ENCODE results near the gene PINK1. TPM values are rescaled to one million over a fixed set of nuclear protein-coding genes. Genes with fewer than 3 reads are reported as not detected.

PINK1 gene
- total RNA-seq, 2 donors from 2014 or later: 9.6 to 9.8 TPM

- Mint-ChIP-seq H3K27ac (no peak overlapping the region), H3K27me3 (no peaks in the 10 kb centered on the region), H3K4me1 (peaks cover 17% of the 10 kb centered on the region), H3K36me3 (ENCODE audit: low read depth) (peaks cover 3% of the 10 kb centered on the region), H3K4me3 (no peak overlapping the region)
- DNase-seq (peak in 2 of 3 donors; percentile 33 to 42), ATAC-seq (peak; percentile 78)
- no peaks in the 10 kb centered on the region for H3K9me3 ChIP-seq (ENCODE audit: control insufficient read depth, low read length, poor library complexity, severe bottlenecking)
Observed at GRCh38 chr1:20640183-20640597, 6.9 kb downstream of the PINK1 start.

- Mint-ChIP-seq H3K4me3 (no peak overlapping the region), H3K27ac (no peak overlapping the region), H3K27me3 (no peaks in the 10 kb centered on the region), H3K4me1 (peaks cover 11% of the 10 kb centered on the region), H3K36me3 (ENCODE audit: low read depth) (peaks cover 3% of the 10 kb centered on the region)
- DNase-seq (no peak), ATAC-seq (no peak)
- H3K9me3 ChIP-seq (ENCODE audit: control insufficient read depth, low read length, poor library complexity, severe bottlenecking): no peaks in the 10 kb centered on the region
Observed at GRCh38 chr1:20641975-20642374, 8.7 kb downstream of the PINK1 start.

GRCh38 chr1:20643080-20643479 is 9.8 kb downstream of the PINK1 start:
- H3K4me3 Mint-ChIP-seq: peak overlapping the region; percentile 33
- ATAC-seq: no peak

DNA sequence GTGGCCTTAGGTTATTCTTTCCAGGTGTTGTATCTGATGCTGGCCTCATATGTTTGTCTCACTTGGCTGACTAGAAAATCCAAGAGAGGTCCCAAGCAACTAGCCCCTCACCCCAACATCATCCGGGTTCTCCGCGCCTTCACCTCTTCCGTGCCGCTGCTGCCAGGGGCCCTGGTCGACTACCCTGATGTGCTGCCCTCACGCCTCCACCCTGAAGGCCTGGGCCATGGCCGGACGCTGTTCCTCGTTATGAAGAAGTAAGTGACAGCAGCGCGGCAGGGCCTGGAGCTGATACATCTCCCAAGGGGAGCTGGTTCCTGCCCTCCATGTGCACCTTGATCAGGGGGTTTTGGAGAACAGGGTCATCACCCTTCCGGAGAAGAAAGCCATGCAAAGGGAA is 11.2 kb downstream of the PINK1 start:
- no peak overlapping the region for H3K4me3 Mint-ChIP-seq
- no peak for ATAC-seq
- peaks cover 6% of the 10 kb centered on the region for H3K4me1 Mint-ChIP-seq
- H3K9me3 ChIP-seq (ENCODE audit: control insufficient read depth, low read length, poor library complexity, severe bottlenecking): no peaks in the 10 kb centered on the region
- H3K36me3 Mint-ChIP-seq (ENCODE audit: low read depth): peaks cover 4% of the 10 kb centered on the region
- DNase-seq: no peak
- H3K27ac Mint-ChIP-seq: no peak overlapping the region
- H3K27me3 Mint-ChIP-seq: no peaks in the 10 kb centered on the region

More at GRCh38 chr1:20643080-20643479, 9.8 kb downstream of the PINK1 start:
- peaks cover 3% of the 10 kb centered on the region for H3K36me3 Mint-ChIP-seq (ENCODE audit: low read depth)
- no peaks in the 10 kb centered on the region for H3K27me3 Mint-ChIP-seq
- H3K27ac Mint-ChIP-seq: peak overlapping the region; percentile 32
- no peak for DNase-seq
- peaks cover 11% of the 10 kb centered on the region for H3K4me1 Mint-ChIP-seq
- H3K9me3 ChIP-seq (ENCODE audit: control insufficient read depth, low read length, poor library complexity, severe bottlenecking): no peaks in the 10 kb centered on the region

- Mint-ChIP-seq H3K27me3 (no peaks in the 10 kb centered on the region), H3K4me1 (peaks cover 1% of the 10 kb centered on the region), H3K27ac (no peak overlapping the region), H3K4me3 (no peak overlapping the region), H3K36me3 (ENCODE audit: low read depth) (peaks cover 7% of the 10 kb centered on the region)
- no peaks in the 10 kb centered on the region for H3K9me3 ChIP-seq (ENCODE audit: control insufficient read depth, low read length, poor library complexity, severe bottlenecking)
- DNase-seq (no peak), ATAC-seq (no peak)
Observed at GRCh38 chr1:20645414-20645813, 12.2 kb downstream of the PINK1 start.

DNA sequence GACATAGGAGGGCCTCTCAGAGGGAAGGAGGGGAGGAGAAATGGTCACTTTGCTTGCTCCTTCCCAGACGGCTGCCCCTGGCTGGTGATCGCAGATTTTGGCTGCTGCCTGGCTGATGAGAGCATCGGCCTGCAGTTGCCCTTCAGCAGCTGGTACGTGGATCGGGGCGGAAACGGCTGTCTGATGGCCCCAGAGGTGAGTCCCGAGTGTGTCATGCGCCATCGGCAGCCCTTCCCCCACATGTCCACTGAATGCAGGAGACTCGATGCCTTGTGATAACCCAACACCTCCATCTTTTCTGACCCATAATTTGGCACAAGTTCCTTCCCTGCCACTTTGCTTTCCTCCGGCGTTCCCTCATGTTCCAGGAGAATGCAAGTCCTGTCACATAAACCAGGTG is 15.2 kb downstream of the PINK1 start:
- no peaks in the 10 kb centered on the region for H3K9me3 ChIP-seq (ENCODE audit: control insufficient read depth, low read length, poor library complexity, severe bottlenecking)
- Mint-ChIP-seq H3K4me1 (no peaks in the 10 kb centered on the region), H3K27ac (no peak overlapping the region), H3K27me3 (no peaks in the 10 kb centered on the region), H3K4me3 (no peak overlapping the region), H3K36me3 (ENCODE audit: low read depth) (peaks cover 12% of the 10 kb centered on the region)
- ATAC-seq (no peak), DNase-seq (no peak)

- Mint-ChIP-seq H3K27me3 (no peaks in the 10 kb centered on the region), H3K27ac (peak overlapping the region; percentile 57), H3K4me3 (no peak overlapping the region), H3K4me1 (no peaks in the 10 kb centered on the region), H3K36me3 (ENCODE audit: low read depth) (peaks cover 11% of the 10 kb centered on the region)
- H3K9me3 ChIP-seq (ENCODE audit: control insufficient read depth, low read length, poor library complexity, severe bottlenecking): no peaks in the 10 kb centered on the region
- DNase-seq (no peak), ATAC-seq (no peak)
Observed at GRCh38 chr1:20648946-20649345, 15.7 kb downstream of the PINK1 start.

- no peaks in the 10 kb centered on the region for H3K27me3 Mint-ChIP-seq
- H3K4me3 Mint-ChIP-seq: no peak overlapping the region
- no peak overlapping the region for H3K27ac Mint-ChIP-seq
- DNase-seq: no peak
- H3K36me3 Mint-ChIP-seq (ENCODE audit: low read depth): peaks cover 10% of the 10 kb centered on the region
- ATAC-seq: no peak
- H3K4me1 Mint-ChIP-seq: peaks cover 9% of the 10 kb centered on the region
- no peaks in the 10 kb centered on the region for H3K9me3 ChIP-seq (ENCODE audit: control insufficient read depth, low read length, poor library complexity, severe bottlenecking)
Observed at GRCh38 chr1:20652300-20652699, 19.0 kb downstream of the PINK1 start.

- Mint-ChIP-seq H3K27me3 (no peaks in the 10 kb centered on the region), H3K27ac (peak overlapping the region; percentile 65), H3K4me1 (peaks cover 11% of the 10 kb centered on the region), H3K36me3 (ENCODE audit: low read depth) (peaks cover 10% of the 10 kb centered on the region), H3K4me3 (no peak overlapping the region)
- ATAC-seq: no peak
- DNase-seq: no peak
- H3K9me3 ChIP-seq (ENCODE audit: control insufficient read depth, low read length, poor library complexity, severe bottlenecking): no peaks in the 10 kb centered on the region
Observed at GRCh38 chr1:20654104-20654690, 20.9 kb downstream of the PINK1 start.

DNA sequence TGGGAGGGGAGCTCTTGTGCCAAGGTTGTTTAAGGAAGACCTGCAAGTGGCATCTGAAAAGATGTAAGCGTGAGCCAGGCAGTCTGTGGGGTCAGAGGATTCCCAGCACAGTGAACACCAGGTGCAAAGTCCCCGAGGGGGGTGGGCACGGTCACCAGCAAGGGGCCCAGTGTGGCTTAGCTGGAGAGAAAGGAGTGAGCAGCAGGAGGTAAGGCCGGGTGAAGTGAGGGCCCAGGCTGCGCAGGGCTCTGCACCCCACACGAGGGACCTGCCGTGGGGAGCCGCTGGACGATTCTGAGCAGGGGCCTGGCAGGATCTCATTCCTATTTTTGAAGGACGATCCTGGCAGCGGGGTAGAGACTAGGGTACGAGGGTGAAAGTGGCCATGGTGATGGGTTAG is 23.8 kb downstream of the PINK1 start:
- peaks cover 6% of the 10 kb centered on the region for H3K36me3 Mint-ChIP-seq (ENCODE audit: low read depth)
- peak overlapping the region; percentile 99 for H3K27ac Mint-ChIP-seq
- no peak for ATAC-seq
- no peaks in the 10 kb centered on the region for H3K27me3 Mint-ChIP-seq
- H3K4me3 Mint-ChIP-seq: peak overlapping the region; percentile 57
- H3K9me3 ChIP-seq (ENCODE audit: control insufficient read depth, low read length, poor library complexity, severe bottlenecking): no peaks in the 10 kb centered on the region
- peaks cover 32% of the 10 kb centered on the region for H3K4me1 Mint-ChIP-seq
- no peak for DNase-seq

DNA sequence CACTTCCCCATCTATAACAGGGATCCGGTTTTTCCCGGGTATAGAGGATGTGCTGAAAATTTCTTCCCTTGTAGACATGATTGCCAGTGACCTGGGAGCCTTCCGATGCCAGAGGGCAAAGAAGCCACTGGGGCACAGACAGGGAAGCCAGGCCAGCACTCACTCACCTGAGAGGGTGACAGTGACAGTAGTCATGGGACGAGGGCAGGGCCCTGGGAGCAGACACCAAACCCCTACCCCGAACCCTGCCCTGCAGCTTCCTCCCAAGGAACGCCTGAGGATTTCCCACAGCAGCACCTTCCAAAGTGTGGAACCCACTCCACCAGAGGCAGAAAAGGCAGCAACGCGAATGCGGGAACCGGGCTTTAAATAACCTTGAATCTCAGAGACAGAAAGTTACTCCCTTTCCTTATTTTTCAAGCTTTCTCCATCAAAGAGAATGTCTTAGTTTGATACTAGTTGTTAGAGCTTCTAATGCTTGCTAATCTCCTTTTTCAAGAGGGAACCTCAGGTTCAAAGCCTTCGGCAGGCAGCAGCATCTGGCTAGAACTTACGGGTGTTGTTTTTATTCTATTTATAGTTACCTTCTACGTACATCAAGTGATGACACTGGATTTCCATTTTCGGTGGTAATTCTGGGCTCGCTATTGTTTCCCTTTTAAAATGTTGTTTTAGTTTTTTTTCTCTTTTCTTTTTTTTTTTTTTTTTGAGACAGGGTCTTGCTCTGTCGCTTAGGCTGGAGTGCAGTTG is 25.1 kb downstream of the PINK1 start:
- Mint-ChIP-seq H3K27me3 (no peaks in the 10 kb centered on the region), H3K4me1 (peaks cover 39% of the 10 kb centered on the region), H3K4me3 (no peak overlapping the region), H3K36me3 (ENCODE audit: low read depth) (peaks cover 3% of the 10 kb centered on the region), H3K27ac (peak overlapping the region; percentile 99)
- no peak for ATAC-seq
- DNase-seq: no peak
- H3K9me3 ChIP-seq (ENCODE audit: control insufficient read depth, low read length, poor library complexity, severe bottlenecking): no peaks in the 10 kb centered on the region

DNA sequence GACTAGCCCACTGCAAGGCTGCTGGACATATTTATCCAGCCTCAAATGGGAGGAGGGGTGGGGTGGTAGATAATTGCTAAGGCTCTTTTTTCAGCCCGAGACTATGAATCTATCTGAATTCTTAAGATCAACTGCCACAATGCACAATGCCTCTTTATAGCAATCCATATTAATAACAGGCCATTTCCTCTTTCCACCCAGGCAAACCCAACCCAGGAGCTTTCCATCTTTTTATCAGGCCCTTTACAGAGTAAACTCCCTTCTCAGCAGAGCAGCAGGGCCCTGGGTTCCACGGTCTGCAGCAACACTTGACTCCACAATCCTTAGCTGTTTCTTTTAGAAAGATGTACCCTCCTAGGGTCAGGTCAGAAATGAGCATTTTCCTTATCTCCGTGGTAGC is 27.1 kb downstream of the PINK1 start:
- H3K9me3 ChIP-seq (ENCODE audit: control insufficient read depth, low read length, poor library complexity, severe bottlenecking): no peaks in the 10 kb centered on the region
- DNase-seq: no peak
- Mint-ChIP-seq H3K27ac (peak overlapping the region; percentile 99), H3K4me1 (peaks cover 39% of the 10 kb centered on the region), H3K27me3 (no peaks in the 10 kb centered on the region), H3K4me3 (peak overlapping the region; percentile 96), H3K36me3 (ENCODE audit: low read depth) (peaks cover 3% of the 10 kb centered on the region)
- no peak for ATAC-seq

DNA sequence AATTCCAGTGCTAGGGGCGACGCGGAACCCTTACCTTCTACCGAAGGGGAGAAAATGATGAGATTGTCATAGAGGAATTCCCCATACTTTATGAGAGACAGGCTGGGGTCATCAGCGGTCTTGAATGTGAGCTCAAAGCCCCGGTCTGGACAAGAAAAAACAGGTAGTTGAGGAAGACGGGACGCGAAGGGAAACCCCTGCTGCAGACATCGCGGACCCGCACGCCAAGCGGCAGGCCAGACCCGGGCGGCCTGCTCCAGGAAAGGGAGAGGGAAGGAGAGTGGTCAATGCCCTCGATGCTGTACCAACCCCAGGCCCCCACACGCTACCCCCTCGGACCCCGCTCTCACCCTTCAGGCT is 27.6 kb downstream of the PINK1 start:
- H3K9me3 ChIP-seq (ENCODE audit: control insufficient read depth, low read length, poor library complexity, severe bottlenecking): no peaks in the 10 kb centered on the region
- Mint-ChIP-seq H3K4me3 (peak overlapping the region; percentile 96), H3K36me3 (ENCODE audit: low read depth) (peaks cover 3% of the 10 kb centered on the region), H3K27ac (peak overlapping the region; percentile 99), H3K4me1 (peaks cover 39% of the 10 kb centered on the region), H3K27me3 (no peaks in the 10 kb centered on the region)
- no peak for DNase-seq
- peak; percentile 4 for ATAC-seq
